PFSK-1 (cell line): ENCODE data around the gene MOG.

Experiments
- POLR2AphosphoS5 ChIP-seq: IDR thresholded peaks from 2 replicates; pipeline ENCODE4 v1.6.1; 2012; ENCODE audit warnings: low read depth, mild to moderate bottlenecking, control low read depth, low read length, moderate library complexity
- SIN3A ChIP-seq: IDR thresholded peaks from 2 replicates; pipeline ENCODE4 v1.6.1; 2012; ENCODE audit warnings: mild to moderate bottlenecking, low read length, moderate library complexity, borderline replicate concordance; ENCODE audit not compliant: insufficient read depth
- TF ChIP-seq, protein P1 (sequence below), 2 experiments: IDR thresholded peaks; 2 replicates each; pipeline versions ENCODE4 v1.6.1 to v1.8.0; 2011 to 2012; ENCODE audit warnings: low read depth in 2 of 2, low read length in 2 of 2, control low read depth in 1 of 2, inconsistent platforms in 1 of 2, mild to moderate bottlenecking in 1 of 2, moderate library complexity in 1 of 2; ENCODE audit not compliant: insufficient read depth in 1 of 2

DNA sequence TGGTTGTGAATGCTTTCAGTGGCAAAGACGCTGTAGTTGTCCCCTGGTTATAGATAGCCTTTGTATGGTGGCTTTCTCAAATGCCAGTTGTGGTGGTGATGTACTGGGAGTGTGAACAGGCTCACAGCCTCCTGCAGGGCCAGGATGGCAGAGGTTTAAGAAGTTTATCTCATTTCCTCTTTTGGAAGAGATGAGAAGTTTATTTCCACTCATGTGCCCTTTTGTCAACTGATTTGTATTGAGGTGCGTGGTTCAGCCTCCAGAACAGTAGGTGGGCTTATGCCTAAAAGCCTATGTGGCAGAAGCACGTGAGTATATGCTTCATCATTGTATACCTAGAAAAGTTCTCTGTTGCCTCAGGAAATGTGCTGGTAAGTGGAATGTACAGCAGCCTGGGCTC, 37.7 kb downstream of the MOG start:
- TF ChIP-seq POLR2AphosphoS5: no peak
- no peak for TF ChIP-seq SIN3A
- TF ChIP-seq, protein P1, sequence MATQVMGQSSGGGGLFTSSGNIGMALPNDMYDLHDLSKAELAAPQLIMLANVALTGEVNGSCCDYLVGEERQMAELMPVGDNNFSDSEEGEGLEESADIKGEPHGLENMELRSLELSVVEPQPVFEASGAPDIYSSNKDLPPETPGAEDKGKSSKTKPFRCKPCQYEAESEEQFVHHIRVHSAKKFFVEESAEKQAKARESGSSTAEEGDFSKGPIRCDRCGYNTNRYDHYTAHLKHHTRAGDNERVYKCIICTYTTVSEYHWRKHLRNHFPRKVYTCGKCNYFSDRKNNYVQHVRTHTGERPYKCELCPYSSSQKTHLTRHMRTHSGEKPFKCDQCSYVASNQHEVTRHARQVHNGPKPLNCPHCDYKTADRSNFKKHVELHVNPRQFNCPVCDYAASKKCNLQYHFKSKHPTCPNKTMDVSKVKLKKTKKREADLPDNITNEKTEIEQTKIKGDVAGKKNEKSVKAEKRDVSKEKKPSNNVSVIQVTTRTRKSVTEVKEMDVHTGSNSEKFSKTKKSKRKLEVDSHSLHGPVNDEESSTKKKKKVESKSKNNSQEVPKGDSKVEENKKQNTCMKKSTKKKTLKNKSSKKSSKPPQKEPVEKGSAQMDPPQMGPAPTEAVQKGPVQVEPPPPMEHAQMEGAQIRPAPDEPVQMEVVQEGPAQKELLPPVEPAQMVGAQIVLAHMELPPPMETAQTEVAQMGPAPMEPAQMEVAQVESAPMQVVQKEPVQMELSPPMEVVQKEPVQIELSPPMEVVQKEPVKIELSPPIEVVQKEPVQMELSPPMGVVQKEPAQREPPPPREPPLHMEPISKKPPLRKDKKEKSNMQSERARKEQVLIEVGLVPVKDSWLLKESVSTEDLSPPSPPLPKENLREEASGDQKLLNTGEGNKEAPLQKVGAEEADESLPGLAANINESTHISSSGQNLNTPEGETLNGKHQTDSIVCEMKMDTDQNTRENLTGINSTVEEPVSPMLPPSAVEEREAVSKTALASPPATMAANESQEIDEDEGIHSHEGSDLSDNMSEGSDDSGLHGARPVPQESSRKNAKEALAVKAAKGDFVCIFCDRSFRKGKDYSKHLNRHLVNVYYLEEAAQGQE (IDR thresholded peaks at IDR 0.05; ENCODE audit: insufficient read depth in 1 of 2, low read depth in 2 of 2, low read length in 2 of 2): no peak
